VCaP (cell line): ENCODE data around the gene NPB.
A peak's percentile ranks its signal among the peaks of the same experiment; 100 is the strongest.

Experiments
- H3K27ac ChIP-seq: fragments of 450-650 bp; 2 replicates; pipeline ENCODE4 v1.5.1; 2017
- TF ChIP-seq, protein P1 (sequence below): fragments of 450-650 bp; conservative IDR thresholded peaks from 2 replicates; pipeline ENCODE4 v1.5.1; 2017; ENCODE audit warnings: mild to moderate bottlenecking, moderate library complexity

The NPB gene

DNA sequence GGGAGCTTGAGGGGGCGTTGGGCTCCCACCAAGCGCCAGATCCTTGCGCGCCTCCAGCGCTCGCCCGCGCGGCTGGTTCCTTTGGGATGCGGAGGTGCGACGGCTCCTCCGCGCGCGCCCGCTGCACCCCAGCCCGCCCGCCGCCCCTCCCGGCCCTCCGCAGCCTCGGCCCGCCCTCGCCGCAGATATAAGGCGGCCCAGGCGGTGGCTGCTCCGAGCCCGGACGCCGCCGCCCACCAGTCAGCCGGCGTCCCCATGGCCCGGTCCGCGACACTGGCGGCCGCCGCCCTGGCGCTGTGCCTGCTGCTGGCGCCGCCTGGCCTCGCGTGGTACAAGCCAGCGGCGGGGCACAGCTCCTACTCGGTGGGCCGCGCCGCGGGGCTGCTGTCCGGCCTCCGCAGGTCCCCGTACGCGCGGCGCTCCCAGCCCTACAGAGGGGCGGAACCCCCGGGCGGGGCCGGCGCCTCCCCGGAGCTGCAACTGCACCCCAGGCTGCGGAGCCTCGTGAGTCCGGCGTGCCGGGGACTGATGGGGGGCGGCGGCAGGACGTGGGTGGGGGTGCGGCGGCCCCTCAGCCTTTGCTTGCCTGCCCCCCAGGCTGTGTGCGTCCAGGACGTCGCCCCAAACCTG is at the start of gene NPB:
NPB (plus strand) TSS at position 216 of the 630 bp plus-strand sequence; CDS start at position 256, 40 bp downstream.
- peak within 1 kb of the TSS; percentile 60; the same call in 1 of the 2 replicates for H3K27ac ChIP-seq
- TF ChIP-seq, protein P1, sequence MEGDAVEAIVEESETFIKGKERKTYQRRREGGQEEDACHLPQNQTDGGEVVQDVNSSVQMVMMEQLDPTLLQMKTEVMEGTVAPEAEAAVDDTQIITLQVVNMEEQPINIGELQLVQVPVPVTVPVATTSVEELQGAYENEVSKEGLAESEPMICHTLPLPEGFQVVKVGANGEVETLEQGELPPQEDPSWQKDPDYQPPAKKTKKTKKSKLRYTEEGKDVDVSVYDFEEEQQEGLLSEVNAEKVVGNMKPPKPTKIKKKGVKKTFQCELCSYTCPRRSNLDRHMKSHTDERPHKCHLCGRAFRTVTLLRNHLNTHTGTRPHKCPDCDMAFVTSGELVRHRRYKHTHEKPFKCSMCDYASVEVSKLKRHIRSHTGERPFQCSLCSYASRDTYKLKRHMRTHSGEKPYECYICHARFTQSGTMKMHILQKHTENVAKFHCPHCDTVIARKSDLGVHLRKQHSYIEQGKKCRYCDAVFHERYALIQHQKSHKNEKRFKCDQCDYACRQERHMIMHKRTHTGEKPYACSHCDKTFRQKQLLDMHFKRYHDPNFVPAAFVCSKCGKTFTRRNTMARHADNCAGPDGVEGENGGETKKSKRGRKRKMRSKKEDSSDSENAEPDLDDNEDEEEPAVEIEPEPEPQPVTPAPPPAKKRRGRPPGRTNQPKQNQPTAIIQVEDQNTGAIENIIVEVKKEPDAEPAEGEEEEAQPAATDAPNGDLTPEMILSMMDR: no peak

DNA sequence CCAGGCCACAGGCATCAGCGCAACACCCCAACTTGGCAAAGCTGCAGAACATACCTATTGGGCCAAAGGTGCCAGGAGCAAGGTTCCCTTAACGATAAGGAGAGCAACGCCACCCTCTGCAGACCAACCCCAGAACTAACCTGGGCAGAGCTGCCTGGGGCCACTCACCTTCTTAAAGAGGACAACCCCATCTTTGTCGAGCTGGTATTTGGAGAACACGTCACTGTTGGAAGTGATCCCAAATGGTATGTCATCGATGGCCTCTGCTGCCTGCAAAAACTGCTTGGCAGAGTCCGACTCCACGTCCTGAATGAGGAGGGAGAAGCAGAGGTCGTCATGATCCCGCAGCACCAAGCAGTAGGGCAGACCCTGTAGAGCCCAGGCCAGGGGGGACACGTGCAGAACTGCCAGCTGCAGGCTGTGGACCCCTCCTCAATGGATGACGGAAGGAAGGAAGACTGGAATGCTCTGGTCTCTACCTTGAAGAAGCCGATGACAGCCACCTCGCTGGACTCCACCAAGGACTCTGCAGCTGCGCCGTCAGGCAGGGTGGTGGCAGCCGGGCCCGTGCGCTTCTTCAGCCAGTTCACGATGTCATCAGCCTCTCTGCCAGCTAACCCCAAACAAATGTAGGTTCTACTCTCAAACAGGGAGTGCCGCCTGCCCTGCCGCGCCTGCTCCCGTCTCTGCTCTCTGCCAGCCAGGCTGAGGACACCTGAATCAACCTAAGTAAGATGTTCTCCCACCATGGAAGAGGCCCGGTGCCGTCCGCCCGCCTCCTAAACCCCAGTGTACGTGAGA is 46.9 kb upstream of the NPB start:
- TF ChIP-seq, protein P1: peak; percentile 18; the same call in 1 of the 2 replicates

DNA sequence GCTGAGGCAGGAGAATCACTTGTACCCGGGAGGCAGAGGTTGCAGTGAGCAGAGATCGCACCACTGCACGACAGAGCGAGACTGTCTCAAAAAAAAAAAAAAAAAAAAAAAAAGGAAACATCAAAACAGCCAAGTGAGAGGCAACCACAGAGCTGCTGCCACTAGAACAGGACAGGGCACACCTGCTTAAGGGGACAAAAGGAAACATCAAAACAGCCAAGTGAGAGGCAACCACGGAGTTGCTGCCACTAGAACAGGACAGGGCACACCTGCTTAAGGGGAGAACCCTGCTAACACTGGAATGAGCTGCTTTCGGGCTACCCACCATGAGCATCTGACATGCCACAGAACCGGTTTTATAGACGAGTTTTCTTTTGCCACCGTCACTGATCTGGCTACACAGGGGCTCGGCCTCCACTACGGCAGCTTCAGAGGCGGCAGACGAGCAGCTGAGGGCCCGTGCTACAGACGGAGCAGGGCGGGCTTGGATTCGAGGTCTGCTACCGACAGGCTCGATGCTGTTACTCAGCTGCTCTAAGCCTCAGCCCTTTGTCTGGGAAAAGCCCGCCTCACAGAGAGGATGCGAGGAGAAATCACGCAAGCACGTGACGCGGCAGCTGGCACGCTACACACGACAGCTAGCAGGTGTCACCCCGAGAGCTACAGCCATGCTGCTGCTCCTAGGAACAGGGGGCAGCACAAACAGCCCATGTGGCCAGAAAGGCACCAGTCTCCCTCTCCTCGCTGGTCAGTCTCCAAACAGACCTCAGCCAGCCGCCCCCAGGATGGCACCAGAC is 43.7 kb upstream of the NPB start:
- H3K27ac ChIP-seq: peak overlapping the region; percentile 100
- TF ChIP-seq, protein P1: no peak

More for the DNA sequence above, 46.9 kb upstream of the NPB start:
- H3K27ac ChIP-seq: peak overlapping the region; percentile 100

DNA sequence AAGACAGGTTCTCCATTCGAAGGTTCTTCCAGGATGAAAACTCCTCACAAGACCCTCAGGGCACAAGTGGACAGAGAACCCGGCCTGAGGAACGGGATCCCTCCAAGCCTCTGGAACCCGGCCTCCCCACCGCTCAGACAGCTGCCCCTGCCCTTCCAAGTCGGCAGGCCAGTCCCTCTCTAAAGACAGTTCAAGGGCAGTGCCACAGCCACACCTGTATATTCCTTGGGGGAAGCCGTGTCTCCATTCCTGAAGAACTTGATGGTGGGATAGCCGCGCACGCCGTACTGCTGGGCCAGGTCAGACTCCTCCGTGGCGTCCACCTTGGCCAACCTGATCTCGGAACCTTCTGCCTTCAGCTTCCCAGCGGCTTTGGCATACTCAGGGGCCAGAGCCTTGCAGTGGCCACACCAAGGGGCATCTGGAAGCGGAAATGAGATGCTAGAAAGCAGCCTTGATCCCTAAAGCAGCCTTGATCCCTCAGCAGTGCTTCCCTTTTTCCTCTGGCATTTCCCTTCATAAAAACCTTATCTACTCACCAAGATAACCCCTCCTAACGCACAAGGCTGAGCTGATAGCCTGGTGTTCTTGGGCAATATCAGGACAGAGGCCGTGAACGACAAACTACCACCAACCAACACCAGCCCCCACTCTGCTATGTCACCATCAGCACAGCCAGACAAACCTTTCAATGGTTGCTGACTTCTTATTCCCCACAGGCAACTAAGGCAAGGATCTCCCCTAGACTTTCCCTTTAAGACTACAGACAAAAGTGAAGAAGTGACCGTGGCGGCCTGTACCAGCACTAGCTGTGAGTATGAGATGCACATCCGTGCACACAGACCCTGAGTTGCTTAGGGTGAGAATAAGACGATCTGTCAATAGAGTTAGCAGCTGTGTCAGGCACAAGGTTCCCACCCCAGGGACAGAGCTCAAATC is 42.8 kb upstream of the NPB start:
- peak overlapping the region; percentile 100 for H3K27ac ChIP-seq

DNA sequence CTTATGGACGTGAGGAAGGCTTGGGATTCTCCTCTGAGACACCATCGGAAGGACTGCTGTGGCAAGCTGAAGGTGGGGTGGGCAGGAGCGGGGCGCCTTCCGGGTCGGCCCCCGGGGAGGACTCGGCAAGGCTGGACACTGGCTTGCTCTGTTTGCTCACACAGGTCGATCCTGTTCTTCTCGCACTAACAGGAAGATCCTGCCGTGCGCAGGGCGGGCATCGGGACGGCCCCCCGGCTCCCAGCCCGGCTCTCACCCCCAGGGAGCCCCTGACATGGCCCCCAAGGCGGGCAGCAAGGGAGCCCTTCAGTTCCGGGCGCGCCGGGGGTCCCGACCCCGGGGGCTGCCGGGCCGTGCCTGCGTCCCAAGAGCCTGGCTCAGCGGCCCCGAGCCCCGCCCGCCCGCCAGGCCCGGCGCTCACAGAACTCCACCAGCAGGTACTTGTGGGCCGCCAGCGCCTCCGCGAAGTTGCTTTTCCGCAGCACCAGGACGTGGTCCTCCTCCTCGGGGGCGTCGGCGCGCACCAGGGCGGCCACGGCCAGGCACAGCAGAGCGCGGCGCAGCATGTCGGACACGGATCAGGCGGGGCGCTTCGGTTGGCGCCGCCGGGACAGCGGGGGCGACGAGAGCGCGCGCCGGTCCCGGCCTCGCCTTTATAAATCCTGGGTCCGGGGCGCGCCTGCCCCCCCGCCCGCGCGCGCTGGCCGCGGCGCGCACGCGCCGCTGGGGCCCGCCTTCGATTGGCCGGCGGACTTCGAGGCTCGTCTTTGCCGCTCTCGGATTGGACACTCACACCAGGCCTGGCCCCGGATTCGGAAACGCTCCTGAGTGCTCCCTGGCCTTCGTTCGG is 41.9 kb upstream of the NPB start, which contains the start of gene P4HB:
P4HB (minus strand) TSS at position 630 of the 850 bp plus-strand sequence; CDS start at position 566, 64 bp downstream.
- TF ChIP-seq, protein P1: no peak
- peak within 1 kb of the TSS; percentile 100 for H3K27ac ChIP-seq

More for the DNA sequence above, 42.8 kb upstream of the NPB start:
- TF ChIP-seq, protein P1: no peak
